SK-N-MC (cell line): Measurements from ENCODE around the gene SERINC1.

Experiments
- DNase-seq: peaks from one replicate; pipeline ENCODE4 v3.0.0-alpha.2; 2011; ENCODE audit warnings: low read depth, low spot score
- H3K27ac ChIP-seq: fragments of 200-600 bp; sonication (generic); 2 replicates; pipeline ENCODE4 v1.5.1; 2016; ENCODE audit warnings: mixed run types
- H3K36me3 ChIP-seq: fragments of 200-600 bp; sonication (generic); 2 replicates; pipeline ENCODE4 v1.6.1; 2017; ENCODE audit warnings: antibody characterized with exemption, low read length, mixed read lengths; ENCODE audit not compliant: insufficient read depth
- H3K4me3 ChIP-seq: fragments of 200-600 bp; sonication (generic); 2 replicates; pipeline ENCODE4 v1.5.1; 2016
- H3K9ac ChIP-seq: fragments of 200-600 bp; sonication (generic); 2 replicates; pipeline ENCODE4 v1.8.0; 2017; ENCODE audit warnings: mixed run types, mixed read lengths; ENCODE audit not compliant: insufficient read length
- H3K9me3 ChIP-seq: fragments of 200-600 bp; sonication (generic); 2 replicates; pipeline ENCODE4 v1.6.1; 2017; ENCODE audit warnings: low read depth, mild to moderate bottlenecking, antibody characterized with exemption, low read length, moderate library complexity, mixed read lengths
- EZH2 ChIP-seq: fragments of 200-600 bp; sonication (generic); IDR thresholded peaks from one replicate; pipeline ENCODE4 v1.6.1; 2017; ENCODE audit warnings: antibody characterized with exemption
- FOXP2 ChIP-seq: optimal IDR thresholded peaks from 2 replicates; pipeline ENCODE3; 2011; ENCODE audit warnings: mild to moderate bottlenecking, moderate library complexity; ENCODE audit not compliant: insufficient read depth; ENCODE audit errors: extremely low read length, control extremely low read depth
- POLR2AphosphoS5 ChIP-seq: IDR thresholded peaks from 2 replicates; pipeline ENCODE4 v1.6.1; 2012; ENCODE audit warnings: mild to moderate bottlenecking, low read depth, low read length, borderline replicate concordance

The SERINC1 gene

DNA sequence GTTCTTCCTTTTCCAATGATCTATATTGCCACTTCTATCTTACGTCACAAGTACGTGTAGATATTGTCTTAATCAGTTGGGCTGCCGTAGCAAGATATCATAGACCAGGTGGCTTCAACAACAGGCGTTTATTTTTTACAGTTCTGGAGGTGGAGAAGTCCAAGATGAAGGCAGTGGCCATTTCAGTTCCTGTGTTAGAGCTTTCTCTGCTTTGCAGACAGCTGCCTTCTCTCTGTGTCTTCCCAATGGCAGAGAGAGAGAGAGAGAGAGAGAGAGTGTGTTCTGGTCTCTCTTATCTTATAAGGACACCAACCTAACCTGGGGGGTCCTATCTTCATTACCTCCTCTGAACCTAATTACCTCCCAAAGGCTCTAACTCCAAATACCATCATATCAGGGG lies 63.9 kb downstream of the SERINC1 start:
- Histone ChIP-seq H3K27ac (peak overlapping the region; percentile 83; the same call in 1 of the 2 replicates), H3K9me3 (0 out of 2 replicates have a peak, but pooled peaks cover 6% of the 10 kb centered on the region), H3K9ac (no peak overlapping the region), H3K36me3 (peaks cover 71% of the 10 kb centered on the region), H3K4me3 (no peak overlapping the region)
- DNase-seq = no peak
- TF ChIP-seq POLR2AphosphoS5 (no peak), EZH2 (no peak), FOXP2 (no peak)

DNA sequence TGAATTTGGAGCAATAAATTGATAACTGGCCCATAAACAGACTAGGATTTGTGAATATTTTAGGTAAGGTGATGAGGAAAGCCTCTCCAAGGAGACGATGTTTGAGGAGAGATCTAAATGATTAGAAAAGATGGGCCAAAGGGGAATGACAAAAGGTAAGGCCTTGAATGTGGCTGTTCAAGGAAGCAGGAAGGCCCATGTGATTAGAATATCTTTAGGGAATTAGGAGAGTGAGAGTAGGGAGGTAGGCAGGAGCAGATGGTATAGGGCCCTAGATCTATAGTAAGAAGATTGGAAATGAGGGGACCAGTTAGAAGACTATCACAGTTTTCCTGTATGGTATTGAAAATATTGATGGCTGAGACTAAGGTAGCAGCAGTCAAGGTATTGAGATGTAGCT lies 65.4 kb downstream of the SERINC1 start:
- Histone ChIP-seq H3K4me3 (no peak overlapping the region), H3K36me3 (peaks cover 71% of the 10 kb centered on the region), H3K9ac (no peak overlapping the region), H3K27ac (no peak overlapping the region), H3K9me3 (0 out of 2 replicates have a peak, but pooled peaks cover 6% of the 10 kb centered on the region)
- no peak for DNase-seq
- no peak for TF ChIP-seq POLR2AphosphoS5
- no peak for TF ChIP-seq EZH2
- no peak for TF ChIP-seq FOXP2

- Histone ChIP-seq H3K9me3 (0 out of 2 replicates have a peak, but pooled peaks cover under 1% of the 10 kb centered on the region), H3K36me3 (peaks cover 68% of the 10 kb centered on the region), H3K9ac (no peak overlapping the region), H3K27ac (no peak overlapping the region), H3K4me3 (no peak overlapping the region)
- TF ChIP-seq FOXP2 = no peak
- TF ChIP-seq POLR2AphosphoS5 = no peak
- TF ChIP-seq EZH2 = no peak
- no peak for DNase-seq
Measured at GRCh38 chr6:122405417-122405816, 66.2 kb downstream of the SERINC1 start.

GRCh38 chr6:122404444-122404843 lies 67.2 kb downstream of the SERINC1 start:
- no peaks in the 10 kb centered on the region for H3K9me3 ChIP-seq
- H3K27ac ChIP-seq = no peak overlapping the region
- TF ChIP-seq EZH2 (no peak), POLR2AphosphoS5 (no peak), FOXP2 (no peak)
- H3K9ac ChIP-seq = no peak overlapping the region
- H3K4me3 ChIP-seq = no peak overlapping the region
- no peak for DNase-seq
- peaks cover 67% of the 10 kb centered on the region for H3K36me3 ChIP-seq

GRCh38 chr6:122401104-122401503 lies 70.5 kb downstream of the SERINC1 start:
- H3K36me3 ChIP-seq = peaks cover 47% of the 10 kb centered on the region
- H3K9me3 ChIP-seq = no peaks in the 10 kb centered on the region
- peak overlapping the region; percentile 96 for H3K4me3 ChIP-seq
- peak overlapping the region; percentile 95 for H3K9ac ChIP-seq
- TF ChIP-seq FOXP2 (no peak), POLR2AphosphoS5 (no peak), EZH2 (no peak)
- no peak overlapping the region for H3K27ac ChIP-seq
- DNase-seq = no peak

DNA sequence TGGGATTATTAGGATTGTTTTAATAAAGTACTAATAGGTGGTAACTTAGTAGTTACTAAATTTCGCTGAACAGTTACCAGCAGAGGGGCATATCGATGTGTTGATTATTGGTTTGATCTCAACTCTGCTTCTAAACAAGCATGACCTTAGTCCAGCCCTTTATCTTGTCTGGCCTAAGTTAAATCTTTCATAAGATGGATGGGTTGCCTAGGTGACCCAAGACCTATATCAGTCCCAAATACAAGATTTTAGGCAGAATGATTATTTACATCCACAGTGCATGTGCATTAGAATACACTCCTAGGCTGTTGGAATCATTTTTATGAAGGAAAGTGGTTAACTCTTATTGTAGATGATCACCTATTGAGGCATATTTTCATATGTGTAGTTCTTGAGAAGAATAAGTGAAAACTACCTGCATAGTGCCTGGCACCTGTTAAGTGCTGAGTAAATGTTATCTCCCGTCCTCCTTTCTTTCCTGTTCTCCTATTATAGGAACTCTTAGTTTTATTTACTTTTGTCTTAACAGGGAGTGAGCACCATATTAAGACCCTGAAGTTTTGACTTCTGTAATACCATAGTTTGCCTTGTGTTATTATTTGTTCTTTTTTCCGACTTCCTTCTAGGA lies 71.0 kb downstream of the SERINC1 start:
- H3K27ac ChIP-seq = no peak overlapping the region

DNA sequence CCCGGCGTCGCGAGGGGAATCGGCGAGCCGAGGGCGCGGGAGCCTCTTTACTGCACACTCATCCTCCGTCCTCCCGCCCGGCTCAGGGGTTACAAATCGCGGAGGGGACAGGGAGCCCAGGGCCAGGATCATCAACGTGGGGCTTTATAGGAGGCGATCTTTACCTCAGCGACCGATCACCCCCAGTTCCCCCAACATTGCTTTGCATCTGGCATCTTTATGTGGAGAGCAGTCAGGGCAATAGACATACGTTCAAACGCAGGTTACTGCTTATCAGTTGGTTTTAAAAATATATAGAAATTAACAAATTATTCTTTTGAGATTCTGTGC lies 71.5 kb downstream of the SERINC1 start:
- no peak for DNase-seq
- no peak for TF ChIP-seq FOXP2
- no peak for TF ChIP-seq POLR2AphosphoS5
- TF ChIP-seq EZH2 = no peak
- H3K4me3 ChIP-seq = peak overlapping the region; percentile 96
- H3K27ac ChIP-seq = peak overlapping the region; percentile 83; the same call in 1 of the 2 replicates
- H3K9me3 ChIP-seq = no peaks in the 10 kb centered on the region
- H3K36me3 ChIP-seq = peaks cover 39% of the 10 kb centered on the region
- H3K9ac ChIP-seq = peak overlapping the region; percentile 95

More for the DNA sequence above, 71.0 kb downstream of the SERINC1 start:
- TF ChIP-seq EZH2 = no peak
- TF ChIP-seq FOXP2 = no peak
- no peak for TF ChIP-seq POLR2AphosphoS5
- Histone ChIP-seq H3K36me3 (peaks cover 42% of the 10 kb centered on the region), H3K9ac (peak overlapping the region; percentile 95), H3K9me3 (no peaks in the 10 kb centered on the region), H3K4me3 (peak overlapping the region; percentile 96)
- DNase-seq = no peak

DNA sequence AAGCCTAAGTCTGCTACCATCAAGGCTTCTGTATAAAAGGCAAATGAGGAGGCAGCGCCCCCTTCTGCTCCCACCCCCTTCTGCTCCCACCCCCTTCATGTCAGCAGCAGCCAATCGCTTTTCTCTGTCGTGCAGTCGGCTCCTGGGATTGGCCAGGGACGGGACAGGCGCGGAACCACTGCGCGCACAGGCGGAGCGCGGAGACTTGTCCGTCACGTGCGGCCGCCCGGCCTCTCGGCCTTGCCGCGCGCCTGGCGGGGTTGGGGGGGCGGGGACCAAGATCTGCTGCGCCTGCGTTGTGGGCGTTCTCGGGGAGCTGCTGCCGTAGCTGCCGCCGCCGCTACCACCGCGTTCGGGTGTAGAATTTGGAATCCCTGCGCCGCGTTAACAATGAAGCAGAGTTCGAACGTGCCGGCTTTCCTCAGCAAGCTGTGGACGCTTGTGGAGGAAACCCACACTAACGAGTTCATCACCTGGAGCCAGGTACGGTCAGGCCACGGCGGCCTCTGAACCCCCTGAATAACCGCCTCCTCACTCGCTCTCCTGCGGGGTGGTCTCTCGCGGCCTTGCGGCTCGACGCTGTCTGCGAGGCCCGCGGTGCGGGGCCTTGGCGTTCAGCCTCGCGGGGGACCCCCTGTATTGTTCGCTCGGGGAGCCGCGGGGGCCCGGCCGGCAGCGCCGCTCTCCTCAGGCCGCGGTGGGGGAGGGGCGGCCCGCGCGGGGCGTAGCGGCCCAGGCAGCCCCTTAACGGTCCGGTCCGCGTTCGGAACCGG lies 72.1 kb downstream of the SERINC1 start, which contains the start of gene HSF2:
Gene HSF2, plus strand, starts transcription at position 305 of the 773 bp plus-strand sequence. Its CDS starts 86 bp downstream, at position 391.
- Histone ChIP-seq H3K4me3 (peak within 1 kb of the TSS; percentile 96), H3K36me3 (peaks cover 37% of the 10 kb centered on the region), H3K9me3 (no peaks in the 10 kb centered on the region), H3K9ac (peak within 1 kb of the TSS; percentile 95), H3K27ac (peak within 1 kb of the TSS; percentile 84)
- DNase-seq = peak; percentile 85
- TF ChIP-seq FOXP2 = no peak
- TF ChIP-seq EZH2 = no peak
- peak; percentile 78; the same call in 1 of the 2 replicates for TF ChIP-seq POLR2AphosphoS5
